ENCODE data around the gene TBRG4.

- TF ChIP-seq, protein P1, sequence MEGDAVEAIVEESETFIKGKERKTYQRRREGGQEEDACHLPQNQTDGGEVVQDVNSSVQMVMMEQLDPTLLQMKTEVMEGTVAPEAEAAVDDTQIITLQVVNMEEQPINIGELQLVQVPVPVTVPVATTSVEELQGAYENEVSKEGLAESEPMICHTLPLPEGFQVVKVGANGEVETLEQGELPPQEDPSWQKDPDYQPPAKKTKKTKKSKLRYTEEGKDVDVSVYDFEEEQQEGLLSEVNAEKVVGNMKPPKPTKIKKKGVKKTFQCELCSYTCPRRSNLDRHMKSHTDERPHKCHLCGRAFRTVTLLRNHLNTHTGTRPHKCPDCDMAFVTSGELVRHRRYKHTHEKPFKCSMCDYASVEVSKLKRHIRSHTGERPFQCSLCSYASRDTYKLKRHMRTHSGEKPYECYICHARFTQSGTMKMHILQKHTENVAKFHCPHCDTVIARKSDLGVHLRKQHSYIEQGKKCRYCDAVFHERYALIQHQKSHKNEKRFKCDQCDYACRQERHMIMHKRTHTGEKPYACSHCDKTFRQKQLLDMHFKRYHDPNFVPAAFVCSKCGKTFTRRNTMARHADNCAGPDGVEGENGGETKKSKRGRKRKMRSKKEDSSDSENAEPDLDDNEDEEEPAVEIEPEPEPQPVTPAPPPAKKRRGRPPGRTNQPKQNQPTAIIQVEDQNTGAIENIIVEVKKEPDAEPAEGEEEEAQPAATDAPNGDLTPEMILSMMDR (conservative IDR thresholded peaks at IDR 0.05; ENCODE audit: low read length) = no peak
- TF ChIP-seq EZH2phosphoT487 (IDR thresholded peaks at IDR 0.05; ENCODE audit: borderline replicate concordance) = no peak
Measured at GRCh38 chr7:45103958-45104843, 7.3 kb downstream of the TBRG4 start.

Data from Loucy (cell line).